Stimulated activated CD4-positive, alpha-beta T cell treated with anti-CD3 and anti-CD28 coated beads, Interleukin-15, amount 100 ng/mL, for 1 hour (primary cell): ENCODE results near the gene SFTA2.
A peak's percentile ranks its signal among the peaks of the same experiment; 100 is the strongest.
"Not testable (repeated sequence)": the region's sequence is repeated elsewhere in the genome, so short reads cannot be mapped to it uniquely, and the experiment has no call there.

Experiments
- DNase-seq, 2 donors: peaks; one replicate each; pipeline ENCODE4 v3.0.0-alpha.2; 2020; ENCODE audit warnings: low read depth in 1 of 2, low spot score in 1 of 2

SFTA2 gene

DNA sequence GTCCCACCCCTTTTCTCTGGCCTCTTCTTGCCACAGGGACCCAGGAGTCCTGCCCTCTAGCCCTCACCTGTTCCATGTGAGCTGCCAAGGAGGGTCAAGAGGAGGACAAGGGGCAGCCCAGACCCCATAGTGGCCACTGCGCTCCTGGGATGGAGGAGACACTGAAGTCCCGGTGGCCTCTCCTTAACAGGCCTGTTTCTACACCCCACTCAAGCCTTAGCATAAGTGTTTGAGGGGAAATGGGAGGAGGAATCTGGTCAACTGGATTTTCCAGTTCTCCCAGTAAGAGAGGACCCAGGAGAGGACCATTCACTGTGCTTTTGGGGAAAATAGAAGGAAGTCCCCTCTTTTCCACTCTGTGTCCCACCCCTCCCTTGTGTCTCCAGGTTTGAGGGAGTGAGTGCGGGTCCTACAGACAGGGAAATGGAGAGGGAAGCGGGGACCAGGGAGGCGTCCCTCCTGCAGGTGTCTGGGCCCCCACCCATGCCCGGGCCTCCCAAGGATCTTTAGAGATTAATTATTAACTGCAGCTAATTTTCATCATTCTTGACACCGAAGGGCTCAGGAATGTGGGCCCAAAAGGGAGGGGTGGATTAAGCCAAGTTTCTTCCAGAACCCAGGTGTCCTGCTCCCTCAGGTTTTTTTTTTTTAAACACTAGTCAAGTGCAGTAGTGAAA is at the start of gene SFTA2:
Gene SFTA2, minus strand, starts transcription at position 202 of the 677 bp plus-strand sequence. Its CDS starts 74 bp downstream, at position 128.
- DNase-seq: no peak

DNA sequence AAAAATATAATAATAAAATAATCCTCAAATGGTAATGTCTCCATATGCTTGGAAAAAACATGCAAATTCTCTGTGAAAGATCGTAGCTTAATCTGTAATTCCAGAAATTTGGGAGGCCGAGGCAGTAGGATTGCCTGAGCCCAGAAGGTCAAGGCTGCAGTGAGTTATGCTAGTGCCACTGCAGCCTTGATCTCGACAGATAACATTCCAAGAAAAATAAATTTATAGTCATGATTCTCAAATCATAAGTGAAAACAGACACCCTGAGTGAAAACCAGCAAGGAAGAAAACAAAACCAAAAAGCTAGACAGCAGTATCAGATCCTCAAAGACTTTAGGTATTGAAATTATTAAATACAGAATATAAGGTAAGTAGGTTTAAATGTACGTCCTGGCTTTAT is 47.7 kb upstream of the SFTA2 start:
- no peak for DNase-seq

DNA sequence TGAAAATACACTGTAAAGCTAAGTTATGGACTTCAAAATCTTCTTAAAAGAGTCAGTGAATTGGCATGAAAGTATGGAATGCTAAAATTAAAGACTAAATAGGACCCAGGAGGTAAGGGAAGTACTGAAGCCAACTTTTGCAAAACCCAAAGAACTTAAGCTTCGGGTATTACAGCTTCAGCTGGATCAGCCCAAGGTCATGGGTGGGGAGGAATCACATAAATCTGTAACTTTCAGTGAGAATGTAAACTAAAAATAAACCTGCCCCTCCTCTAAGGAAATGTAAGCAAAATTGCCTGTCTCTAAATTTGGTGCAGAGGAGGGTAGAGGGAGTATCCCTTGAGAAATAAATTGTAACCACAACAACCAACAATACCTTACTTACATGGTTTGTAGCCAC is 47.2 kb upstream of the SFTA2 start:
- DNase-seq: no peak

DNA sequence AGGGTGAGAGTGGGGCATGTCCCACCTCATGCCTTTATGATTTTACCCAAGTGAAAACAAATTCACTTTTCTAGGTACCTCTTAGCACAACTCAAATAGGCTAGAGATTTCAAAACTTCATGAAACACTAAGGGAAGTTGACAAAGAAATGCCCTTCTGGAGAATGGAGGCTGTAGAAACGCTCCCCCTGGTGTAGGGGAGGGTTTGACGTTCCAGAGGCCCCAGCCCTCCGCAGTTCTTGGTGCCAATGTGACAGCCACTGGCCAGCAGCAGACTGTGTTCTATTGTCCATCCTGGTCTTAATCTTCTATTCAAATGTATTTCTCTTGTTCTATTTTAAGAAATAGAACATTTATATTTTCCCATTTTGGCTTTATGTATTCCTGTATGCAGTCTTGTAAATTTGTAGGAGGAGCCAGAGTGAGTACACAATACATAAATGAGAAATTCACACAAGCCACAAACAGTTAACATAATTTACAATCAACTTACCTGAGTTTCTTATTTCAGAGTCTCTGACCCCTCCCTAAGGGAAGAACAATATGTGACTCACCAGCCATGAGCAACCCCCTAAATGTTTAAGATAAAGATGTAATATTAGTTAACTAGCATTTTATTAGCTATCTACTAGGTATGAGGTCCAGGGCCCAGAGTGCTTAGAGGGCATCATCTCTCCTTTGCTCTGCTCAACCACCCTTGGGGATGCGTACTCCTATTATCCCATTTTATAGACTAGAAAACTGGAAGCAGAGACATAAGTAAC is 42.7 kb upstream of the SFTA2 start:
- DNase-seq: no peak

DNA sequence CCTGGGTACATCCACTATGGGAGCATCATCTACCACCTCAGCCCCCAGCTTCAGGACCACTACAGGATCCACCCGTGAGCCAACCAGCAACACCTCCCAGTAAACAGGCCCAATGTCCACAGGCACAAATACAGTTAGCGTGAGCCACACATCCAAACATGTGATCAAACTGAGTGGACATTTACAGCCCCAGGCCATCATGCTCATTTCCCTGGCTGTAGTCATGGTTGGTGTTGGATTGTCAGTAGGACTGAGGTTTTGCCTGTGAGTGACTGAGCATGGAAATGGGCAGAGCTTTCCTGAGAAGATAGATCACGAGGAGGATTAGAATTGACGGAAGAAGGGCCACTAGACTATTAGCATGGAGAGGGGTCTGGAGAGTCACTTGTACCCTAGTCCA is 40.8 kb upstream of the SFTA2 start:
- no peak for DNase-seq

DNA sequence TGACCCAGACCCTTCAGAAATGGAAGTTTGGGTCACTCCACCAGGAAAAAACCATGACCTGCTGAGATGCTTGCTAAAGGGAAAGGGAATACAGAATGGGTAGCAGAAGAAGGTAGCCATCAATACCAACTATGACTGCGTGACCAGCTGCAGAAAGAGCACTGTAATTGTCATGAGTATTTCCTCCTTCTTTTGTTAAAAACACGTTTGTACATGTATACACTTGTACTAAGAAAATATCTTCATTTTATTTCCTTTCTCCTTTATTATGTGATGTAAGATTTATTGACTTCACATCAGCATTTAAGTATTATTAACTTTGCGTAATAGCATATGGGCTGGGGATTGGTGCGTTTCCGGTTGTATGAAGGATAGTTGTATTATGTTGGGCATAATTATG is 39.0 kb upstream of the SFTA2 start:
- no peak for DNase-seq

DNA sequence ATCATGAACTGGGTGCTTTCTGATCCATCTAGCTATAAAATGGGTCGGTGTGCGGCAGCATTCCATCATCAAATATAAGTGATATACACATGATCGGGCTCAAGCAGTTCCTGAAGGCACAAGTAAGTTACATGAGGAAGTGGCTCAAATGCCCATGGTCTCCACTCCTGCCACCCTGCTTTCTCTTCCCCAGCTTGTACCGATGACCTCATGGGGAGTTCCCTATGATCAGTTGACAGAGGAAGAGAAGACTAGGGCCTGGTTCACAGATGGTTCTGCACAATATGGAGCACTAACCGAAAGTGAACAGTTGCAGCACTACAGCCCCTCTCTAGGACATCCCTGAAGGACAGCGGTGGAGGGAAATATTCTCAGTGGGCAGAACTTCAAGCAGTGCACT is 37.2 kb upstream of the SFTA2 start:
- DNase-seq: not testable (repeated sequence)

DNA sequence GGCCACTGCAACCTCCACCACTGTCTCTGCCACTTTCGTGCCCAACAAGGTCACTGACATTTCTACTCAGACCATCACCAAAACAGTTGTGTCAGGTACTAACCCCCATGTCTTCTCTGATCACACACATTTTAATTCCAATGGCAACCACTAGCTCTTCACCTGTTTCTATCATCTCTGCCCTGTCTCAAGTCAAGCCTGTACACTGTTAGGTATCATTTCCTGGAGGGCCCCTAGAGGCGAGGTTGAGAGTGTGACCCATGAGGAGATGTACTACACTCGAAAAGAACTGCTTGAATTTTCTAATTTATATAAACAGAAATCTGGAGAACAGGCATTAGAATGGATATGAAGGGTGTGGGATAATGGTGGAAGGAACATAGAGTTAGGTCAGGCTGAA is 34.2 kb upstream of the SFTA2 start:
- no peak for DNase-seq

DNA sequence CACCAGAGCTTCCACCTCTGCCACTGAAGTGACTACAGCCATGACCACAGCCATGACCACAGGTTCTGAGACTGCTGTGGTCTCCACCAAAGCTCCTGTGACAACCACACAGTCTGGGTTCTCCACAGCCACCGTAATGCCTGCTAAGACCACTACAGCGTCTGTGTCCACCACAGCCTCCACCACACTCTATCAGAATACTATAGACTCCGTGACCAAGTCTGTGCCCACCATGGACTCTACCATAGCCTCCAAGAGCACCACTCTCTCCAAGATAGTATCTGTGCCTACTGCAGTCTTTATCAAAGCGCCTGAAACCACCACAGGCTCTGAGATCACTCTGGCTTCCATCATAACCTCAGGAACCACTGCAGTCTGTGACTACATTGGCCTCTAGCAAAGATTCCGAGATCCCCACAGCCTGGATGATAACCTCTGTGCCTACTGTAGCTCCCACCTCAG is 33.2 kb upstream of the SFTA2 start:
- DNase-seq: no peak

DNA sequence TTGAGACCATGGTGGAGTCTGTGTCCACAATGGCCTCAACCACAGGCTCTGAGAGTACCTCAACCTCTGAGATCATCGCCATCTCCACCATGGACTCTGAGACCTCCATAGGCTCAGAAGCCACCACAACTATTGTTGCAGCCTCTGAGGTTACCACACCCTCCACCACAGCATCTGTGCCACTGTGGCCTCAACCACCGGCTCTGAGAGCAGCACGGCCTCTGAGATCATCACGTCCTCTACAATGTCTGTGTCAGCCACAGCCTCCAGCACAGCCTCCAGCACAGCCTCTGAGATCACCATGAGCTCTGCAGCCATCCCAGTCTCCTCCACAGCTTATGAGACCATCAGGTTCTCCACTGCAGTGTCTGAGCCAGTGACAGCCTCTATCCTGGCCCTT is 32.1 kb upstream of the SFTA2 start:
- no peak for DNase-seq

DNA sequence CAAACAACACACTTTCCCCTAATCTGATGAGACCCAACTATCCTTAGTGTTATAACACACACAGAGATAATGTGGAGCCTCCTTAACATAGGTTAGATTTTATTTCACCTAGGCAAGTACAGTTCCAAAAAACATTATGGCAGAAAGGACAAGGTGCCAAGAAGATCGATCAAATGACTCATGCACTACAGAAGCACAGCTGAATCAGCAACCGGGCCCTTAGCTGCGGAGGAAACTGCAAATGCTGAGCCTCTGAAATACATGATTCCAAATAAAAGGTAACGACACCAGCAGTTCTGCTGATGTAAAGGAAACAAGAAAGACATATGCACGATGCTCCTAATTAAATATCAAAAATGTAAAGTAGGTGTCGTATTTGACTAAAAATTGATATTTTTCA is 31.7 kb upstream of the SFTA2 start:
- no peak for DNase-seq

DNA sequence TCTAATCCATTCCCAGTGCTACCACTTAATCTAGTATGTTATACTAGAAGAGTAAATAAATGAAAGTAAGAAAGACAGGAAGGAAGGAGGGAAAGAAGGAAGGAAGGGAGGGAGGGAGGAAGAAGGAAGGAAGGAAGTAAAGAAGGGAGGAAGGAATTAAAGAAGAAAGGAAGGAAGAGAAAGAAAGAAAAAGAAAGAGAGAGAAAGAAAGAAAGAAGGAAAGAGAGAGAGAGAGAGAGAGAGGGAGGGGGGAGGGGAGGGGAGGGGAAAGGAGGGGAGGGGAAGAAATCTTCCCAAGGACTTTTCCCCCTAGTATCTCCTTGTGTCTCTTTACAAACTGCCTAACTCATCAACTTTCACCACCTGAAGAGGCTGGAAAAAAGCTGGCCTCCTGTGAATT is 30.7 kb upstream of the SFTA2 start:
- DNase-seq: no peak

DNA sequence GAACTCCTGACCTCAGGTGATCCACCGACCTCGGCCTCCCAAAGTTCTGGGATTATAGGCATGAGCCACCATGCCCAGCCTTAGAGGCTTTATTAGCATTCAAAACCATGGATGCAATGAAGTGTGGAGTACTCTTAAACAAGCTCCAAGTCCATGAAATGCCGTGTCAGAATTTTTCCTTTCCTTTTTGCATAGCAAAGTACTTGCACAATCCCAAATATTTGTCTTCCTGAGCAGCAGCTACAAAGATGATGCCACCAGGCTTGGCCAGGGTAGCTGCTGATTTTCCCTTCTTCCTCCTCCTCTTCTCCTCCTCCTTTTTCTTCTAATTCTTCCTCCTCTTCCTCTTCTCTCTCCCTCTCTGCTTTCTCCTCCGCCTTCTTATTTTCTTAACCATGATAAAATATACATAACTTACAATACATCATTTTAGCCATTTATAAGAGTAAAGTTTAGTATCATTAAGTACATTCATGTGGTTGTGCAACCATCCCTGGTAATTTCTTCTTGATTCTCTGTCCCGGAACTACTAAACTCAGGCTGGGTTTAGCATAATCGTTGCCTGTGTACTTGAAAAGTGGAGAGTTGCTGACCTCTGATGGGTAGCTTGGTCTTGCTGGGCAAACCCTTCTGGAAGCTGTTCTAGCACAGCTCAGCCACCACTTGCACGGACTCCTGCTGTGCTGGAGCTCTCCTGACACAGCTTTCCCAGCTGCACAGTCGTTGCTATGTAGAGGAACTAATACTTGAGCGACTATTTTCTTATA is 29.1 kb upstream of the SFTA2 start:
- DNase-seq: no peak

DNA sequence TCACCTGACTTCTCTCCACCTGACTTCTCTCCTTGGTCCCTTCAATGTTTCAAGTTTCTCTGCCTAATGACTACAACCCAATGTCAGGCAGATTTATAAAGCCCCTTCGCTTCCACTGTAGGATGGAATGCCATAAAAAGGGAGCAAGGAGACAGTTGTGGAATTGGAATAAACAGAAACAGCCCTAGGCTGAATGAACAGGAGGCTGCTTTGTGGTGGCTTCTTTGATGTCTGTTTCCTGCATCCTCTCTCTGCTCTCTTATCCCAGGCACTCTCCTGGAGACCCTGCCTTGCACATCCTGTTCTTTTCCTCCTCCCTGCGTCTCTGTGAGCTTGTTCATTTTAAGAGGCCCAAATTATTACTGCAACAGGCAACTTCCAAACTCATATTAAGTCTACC is 25.7 kb upstream of the SFTA2 start:
- no peak for DNase-seq

DNA sequence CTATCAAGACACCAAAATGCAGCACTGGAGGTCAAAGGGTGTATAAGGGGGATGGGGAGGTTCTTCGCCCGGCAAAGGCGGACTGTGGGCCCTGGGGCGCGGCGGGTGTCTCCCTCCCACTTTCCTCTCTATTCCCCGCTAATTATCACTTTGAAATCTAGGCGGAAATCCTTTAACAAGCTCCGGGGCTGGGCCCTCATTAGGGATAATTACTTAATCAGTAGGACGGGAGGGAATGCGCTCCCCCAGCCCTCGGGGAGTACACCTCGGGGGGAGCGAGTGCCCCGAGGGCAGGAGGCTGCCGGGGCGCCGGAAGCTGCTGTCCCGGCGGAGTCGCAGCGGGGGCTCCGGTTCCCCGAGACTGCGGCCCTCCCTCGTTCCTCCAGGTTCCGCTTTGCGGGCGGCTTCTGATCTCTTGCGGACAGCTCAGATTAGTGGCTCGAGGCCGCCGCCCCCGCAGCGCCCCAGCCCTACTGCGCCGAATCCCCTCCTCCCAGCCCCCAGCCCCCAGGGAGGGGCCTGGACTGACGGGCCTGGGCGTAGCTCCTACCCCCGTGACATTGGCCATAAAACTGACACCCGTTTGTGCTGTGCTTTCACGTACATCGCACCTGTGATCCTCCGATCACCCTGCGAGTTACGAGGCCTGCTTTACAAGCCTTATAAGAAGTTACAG is 23.5 kb upstream of the SFTA2 start:
- DNase-seq: peak; percentile 32 to 73

DNA sequence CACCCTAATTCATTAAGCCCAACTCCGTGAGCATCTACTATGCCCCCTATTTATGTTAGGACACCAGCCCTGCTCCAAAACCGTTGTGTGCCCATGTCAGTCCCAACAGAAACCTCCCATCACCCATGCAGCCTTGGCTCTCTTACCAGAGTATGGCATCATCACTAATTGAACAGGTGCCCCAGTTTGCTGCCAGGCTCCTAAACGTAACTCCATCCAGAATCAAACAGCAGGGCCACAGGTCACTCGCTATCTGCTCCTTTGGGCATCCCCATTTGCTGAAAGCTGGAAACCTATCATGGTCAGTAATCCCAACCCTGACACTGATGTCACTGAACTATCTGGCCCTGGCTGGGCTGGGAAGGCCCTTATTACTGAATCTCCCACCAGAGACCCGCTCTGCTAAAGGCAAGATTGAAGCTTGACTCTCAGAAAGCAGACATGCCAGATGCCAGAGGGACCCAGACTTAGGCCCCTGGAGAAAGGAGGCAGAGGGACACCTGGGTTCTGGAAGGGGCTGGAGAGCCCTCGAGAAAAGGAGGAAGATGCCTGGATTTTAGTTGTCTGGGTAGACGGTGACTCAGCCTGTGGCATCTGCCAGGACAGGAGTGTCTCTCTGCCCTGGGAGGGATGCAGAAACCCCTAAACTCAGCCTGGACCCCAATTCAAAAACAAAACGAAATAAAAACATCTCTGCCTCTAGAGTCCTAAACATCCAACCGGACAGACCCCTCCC is 22.8 kb upstream of the SFTA2 start:
- no peak for DNase-seq

DNA sequence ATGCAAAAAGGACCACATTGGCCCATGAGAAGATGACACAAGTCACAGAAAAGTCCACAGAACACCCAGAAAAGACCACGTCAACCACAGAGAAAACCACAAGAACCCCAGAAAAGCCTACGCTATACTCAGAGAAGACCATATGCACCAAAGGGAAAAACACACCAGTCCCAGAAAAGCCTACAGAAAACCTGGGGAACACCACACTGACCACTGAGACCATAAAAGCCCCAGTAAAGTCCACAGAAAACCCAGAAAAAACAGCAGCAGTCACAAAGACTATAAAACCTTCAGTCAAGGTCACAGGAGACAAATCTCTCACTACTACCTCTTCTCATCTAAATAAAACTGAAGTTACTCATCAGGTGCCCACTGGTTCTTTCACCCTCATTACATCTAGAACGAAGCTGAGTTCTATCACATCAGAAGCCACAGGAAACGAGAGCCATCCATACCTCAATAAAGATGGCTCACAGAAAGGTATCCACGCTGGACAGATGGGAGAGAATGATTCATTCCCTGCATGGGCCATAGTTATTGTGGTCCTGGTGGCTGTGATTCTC is 20.0 kb upstream of the SFTA2 start:
- DNase-seq: no peak

DNA sequence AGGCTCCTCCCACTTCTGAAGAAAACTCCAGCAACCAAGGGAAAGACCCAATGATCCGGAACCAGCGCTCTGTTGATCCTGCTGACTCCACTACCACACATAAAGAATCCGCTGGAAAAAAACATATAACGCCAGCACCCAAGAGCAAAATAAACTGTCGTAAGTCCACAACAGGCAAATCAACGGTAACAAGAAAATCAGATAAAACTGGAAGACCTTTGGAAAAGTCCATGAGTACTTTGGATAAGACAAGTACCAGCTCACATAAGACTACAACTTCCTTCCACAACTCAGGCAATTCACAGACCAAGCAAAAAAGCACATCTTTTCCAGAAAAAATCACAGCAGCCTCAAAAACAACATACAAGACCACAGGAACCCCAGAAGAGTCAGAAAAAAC is 16.8 kb upstream of the SFTA2 start:
- no peak for DNase-seq

DNA sequence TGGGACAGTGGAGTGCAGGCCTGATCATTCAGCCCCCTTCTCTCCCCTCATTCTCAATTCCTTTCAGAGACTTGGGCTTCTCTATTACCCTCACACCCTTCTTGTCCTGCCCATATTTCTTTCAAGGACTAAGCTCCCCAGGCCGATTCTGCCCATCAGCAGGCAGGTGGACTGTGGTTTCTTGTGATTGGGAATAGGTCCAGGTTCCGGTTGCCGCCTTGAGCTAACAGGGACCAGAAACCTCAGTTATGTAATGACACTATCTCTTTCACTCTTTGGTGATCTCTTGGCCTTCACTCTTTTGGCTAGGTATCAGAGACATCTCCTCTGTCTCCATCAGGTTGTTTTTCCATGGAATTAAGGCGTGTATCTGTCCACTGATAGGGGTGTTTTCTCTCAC is 15.3 kb upstream of the SFTA2 start:
- DNase-seq: no peak

DNA sequence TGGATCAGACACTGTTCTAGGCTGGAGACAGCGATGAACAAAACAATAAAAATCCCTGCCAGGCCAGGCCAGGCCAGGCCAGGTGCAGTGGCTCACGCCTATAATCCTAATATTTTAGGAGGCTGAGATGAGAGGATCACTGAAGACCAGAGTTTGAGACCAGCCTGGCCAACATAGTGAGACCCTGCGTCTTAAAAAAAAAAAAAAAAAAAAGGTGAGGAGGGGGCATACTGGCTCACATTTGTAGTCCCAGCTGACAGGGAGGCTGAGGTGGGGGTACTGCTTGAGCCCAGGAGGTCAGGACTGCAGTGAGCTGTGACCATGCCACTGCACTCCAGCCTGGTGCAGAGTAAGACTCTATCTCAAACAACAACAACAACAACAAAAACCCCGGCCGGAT is 13.3 kb upstream of the SFTA2 start:
- DNase-seq: no peak

DNA sequence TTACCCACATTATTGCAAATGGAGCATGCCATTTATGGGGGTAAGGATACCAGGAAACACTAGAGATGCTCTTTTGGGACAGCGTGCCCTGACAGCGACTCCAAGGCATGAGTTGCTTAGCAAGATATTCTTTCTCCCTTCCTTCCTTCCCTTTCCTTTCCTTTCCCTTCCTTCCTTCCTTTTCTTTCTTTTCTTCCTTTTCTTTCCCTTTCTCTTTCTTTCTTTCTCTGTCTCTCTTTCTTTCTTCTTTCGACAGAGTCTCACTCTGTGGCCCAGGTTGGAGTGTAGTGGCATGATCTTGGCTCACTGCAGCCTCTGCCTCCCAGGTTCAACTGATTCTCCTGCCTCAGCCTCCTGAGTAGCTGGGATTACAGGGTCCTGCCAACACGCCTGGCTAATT is 12.1 kb upstream of the SFTA2 start:
- DNase-seq: no peak
